HepG2 (cell line): ENCODE results near the gene APEX1. TPM values are rescaled to one million over a fixed set of nuclear protein-coding genes. Genes with fewer than 3 reads are reported as not detected.

ENCODE experiments used
- FOXO1 ChIP-seq: sonication (generic); formaldehyde crosslinking; IDR thresholded peaks from 2 replicates; pipeline ENCODE4 v1.4.0; 2020; ENCODE audit warnings: missing genetic modification reagents
- FOXP1 ChIP-seq, 2 experiments: fragments of 450-650 bp in 1 of 2; IDR thresholded peaks; 2 replicates each; pipeline ENCODE4 v1.6.1; 2017 to 2018; ENCODE audit warnings: antibody characterized with exemption in 1 of 2
- KIAA2018 ChIP-seq: sonication (generic); formaldehyde crosslinking; IDR thresholded peaks from 2 replicates; pipeline ENCODE4 v1.5.0; 2020; ENCODE audit warnings: mild to moderate bottlenecking, missing genetic modification reagents, borderline replicate concordance
- NFYC ChIP-seq: IDR thresholded peaks from 2 replicates; pipeline ENCODE4 v1.6.1; 2016; ENCODE audit warnings: missing genetic modification reagents, missing compliant biosample characterization
- NR2C2 ChIP-seq: sonication (generic); formaldehyde crosslinking; IDR thresholded peaks from 2 replicates; pipeline ENCODE4 v1.4.0; 2020; ENCODE audit warnings: missing genetic modification reagents, mild to moderate bottlenecking, moderate library complexity, borderline replicate concordance
- PCBP2 ChIP-seq: fragments of 200-400 bp; formaldehyde crosslinking; optimal IDR thresholded peaks from 2 replicates; pipeline ENCODE3; 2018; ENCODE audit warnings: low read length, low read depth; ENCODE audit not compliant: poor library complexity, severe bottlenecking
- POLR2G ChIP-seq: fragments of 200-400 bp; formaldehyde crosslinking; IDR thresholded peaks from 2 replicates; pipeline ENCODE4 v1.6.1; 2018; ENCODE audit warnings: mild to moderate bottlenecking, low read depth, low read length, moderate library complexity
- RFX1 ChIP-seq: fragments of 450-650 bp; IDR thresholded peaks from 2 replicates; pipeline ENCODE4 v1.6.1; 2017
- SIX4 ChIP-seq: sonication (generic); formaldehyde crosslinking; IDR thresholded peaks from 2 replicates; pipeline ENCODE4 v1.4.0; 2020; ENCODE audit warnings: missing genetic modification reagents
- THAP7 ChIP-seq: sonication (generic); formaldehyde crosslinking; IDR thresholded peaks from 2 replicates; pipeline ENCODE4 v1.8.1; 2023; ENCODE audit warnings: mild to moderate bottlenecking, missing genetic modification reagents
- ZBTB38 ChIP-seq: sonication (generic); formaldehyde crosslinking; IDR thresholded peaks from 2 replicates; pipeline ENCODE4 v1.5.1; 2020; ENCODE audit warnings: mild to moderate bottlenecking, missing genetic modification reagents
- ZMAT3 ChIP-seq: sonication (generic); formaldehyde crosslinking; conservative IDR thresholded peaks from 2 replicates; pipeline ENCODE4 v1.7.0; 2021; ENCODE audit warnings: missing genetic modification reagents
- ZNF512B ChIP-seq: sonication (generic); formaldehyde crosslinking; IDR thresholded peaks from 2 replicates; pipeline ENCODE4 v1.5.1; 2020; ENCODE audit warnings: missing genetic modification reagents, mild to moderate bottlenecking, borderline replicate concordance
- ZNF614 ChIP-seq: IDR thresholded peaks from 2 replicates; pipeline ENCODE4 v1.6.1; 2018; ENCODE audit warnings: missing biosample characterization, missing genetic modification reagents, inconsistent platforms, borderline replicate concordance
- ZNF772 ChIP-seq: sonication (generic); formaldehyde crosslinking; IDR thresholded peaks from 2 replicates; pipeline ENCODE4 v1.5.0; 2020; ENCODE audit warnings: mild to moderate bottlenecking, missing genetic modification reagents
- polyA plus RNA-seq, 8 experiments: library from polyadenylated mRNA; depleted of rRNA in 3 of 8; stranded (reverse) in 7 of 8; unstranded in 1 of 8; fragments of >200 nt; fragmentation: Illumina TruSeq in 4 of 8; extraction: Trizol in 4 of 8; gene quantifications; 2 replicates each; pipeline versions ENCODE4 v1.2.1 to v1.2.3, GENCODE V29; 2011 to 2016; ENCODE audit warnings: low read depth in 4 of 8, missing spikeins in 1 of 8, mixed read lengths in 1 of 8; ENCODE audit not compliant: insufficient read depth in 1 of 8
- total RNA-seq, 5 experiments: library from RNA; depleted of rRNA; stranded (reverse); fragments of >200 nt; fragmentation: Illumina TruSeq; extraction: Trizol; gene quantifications; 2 replicates each; pipeline ENCODE4 v1.2.3, GENCODE V29; 2016; ENCODE audit warnings: low read depth in 1 of 5

APEX1 gene
- total and polyA plus RNA-seq, 2 of the 13 experiments (the other 11 are each of a cell fraction or from before 2014, with no cell fraction given): 171 to 405 TPM

GRCh38 chr14:20461225-20462141, 6.5 kb downstream of the APEX1 start, which contains the start of gene PIP4P1 (continued):
- TF ChIP-seq NR2C2 (CRISPR knock-in tag) (peak; percentile 89), ZNF614 (CRISPR knock-in tag) (peak; percentile 97), ZBTB38 (CRISPR knock-in tag) (peak; percentile 85), SIX4 (CRISPR knock-in tag) (peak; percentile 66; the same call in 1 of the 2 replicates), ZNF512B (CRISPR knock-in tag) (no peak), POLR2G (peak; percentile 86), THAP7 (peak; percentile 90; the same call in 1 of the 2 replicates), PCBP2 (no peak), ZNF772 (CRISPR knock-in tag) (peak; percentile 99), ZMAT3 (CRISPR knock-in tag) (peak; percentile 98), FOXO1 (CRISPR knock-in tag) (peak; percentile 73), NFYC (CRISPR knock-in tag) (peak; percentile 95), KIAA2018 (CRISPR knock-in tag) (peak; percentile 66; the same call in 1 of the 2 replicates), RFX1 (no peak), FOXP1 (IDR thresholded peaks at IDR 0.05) (no peak), FOXP1 (CRISPR knock-in tag; IDR thresholded peaks at IDR 0.05) (peak; percentile 53)
